Measurements from ENCODE around the gene PANK1.

GRCh38 chr10:89684604-89685003, 39.6 kb upstream of the PANK1 start:
- TF ChIP-seq EZH2 (IDR thresholded peaks at IDR 0.05; ENCODE audit: borderline replicate concordance) (no peak), EZH2phosphoT487 (IDR thresholded peaks at IDR 0.05; ENCODE audit: low read depth, severe bottlenecking, unreplicated experiment) (no peak), CTCF (IDR thresholded peaks at IDR 0.05; ENCODE audit: poor library complexity) (no peak)
